GM21576 (cell line): ENCODE results near the gene BDNF.

Experiments used
- ATAC-seq: cut with Tn5 transposase; IDR thresholded peaks from one replicate; pipeline ENCODE4 v1.9.1; 2021; ENCODE audit warnings: mild to moderate bottlenecking, moderate library complexity; ENCODE audit not compliant: unreplicated experiment

The BDNF gene

DNA sequence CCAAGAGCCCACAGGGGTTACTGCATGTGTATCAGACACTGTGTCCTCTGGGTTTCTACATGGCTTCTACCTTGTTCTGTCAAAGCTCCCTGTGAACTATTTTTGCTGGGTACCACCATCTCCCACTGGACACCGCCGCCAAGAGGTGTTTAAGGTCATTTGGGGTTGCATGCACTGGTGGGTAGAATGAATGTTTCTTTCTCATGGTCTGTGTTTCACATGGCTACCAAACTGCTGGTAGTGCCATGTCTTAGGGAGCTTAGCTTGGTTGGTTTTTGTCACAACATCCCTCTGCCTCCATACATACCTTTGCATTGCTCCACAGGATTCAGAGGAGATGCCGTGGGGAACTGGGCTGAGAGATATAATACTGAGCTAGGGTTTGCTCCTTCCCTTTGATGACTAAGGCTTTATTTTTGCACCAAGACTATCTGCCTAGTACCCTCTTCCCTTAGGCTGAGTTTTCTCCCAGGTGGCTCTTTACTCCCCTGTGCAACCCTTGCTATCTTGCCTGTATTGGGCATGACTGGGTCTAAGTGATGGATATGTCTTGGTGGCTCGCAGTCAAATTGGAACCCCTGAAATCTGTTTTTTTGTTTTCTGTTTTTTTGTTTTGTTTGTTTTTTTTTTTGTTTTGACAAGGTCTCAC, 73.2 kb downstream of the BDNF start:
- ATAC-seq: no peak

DNA sequence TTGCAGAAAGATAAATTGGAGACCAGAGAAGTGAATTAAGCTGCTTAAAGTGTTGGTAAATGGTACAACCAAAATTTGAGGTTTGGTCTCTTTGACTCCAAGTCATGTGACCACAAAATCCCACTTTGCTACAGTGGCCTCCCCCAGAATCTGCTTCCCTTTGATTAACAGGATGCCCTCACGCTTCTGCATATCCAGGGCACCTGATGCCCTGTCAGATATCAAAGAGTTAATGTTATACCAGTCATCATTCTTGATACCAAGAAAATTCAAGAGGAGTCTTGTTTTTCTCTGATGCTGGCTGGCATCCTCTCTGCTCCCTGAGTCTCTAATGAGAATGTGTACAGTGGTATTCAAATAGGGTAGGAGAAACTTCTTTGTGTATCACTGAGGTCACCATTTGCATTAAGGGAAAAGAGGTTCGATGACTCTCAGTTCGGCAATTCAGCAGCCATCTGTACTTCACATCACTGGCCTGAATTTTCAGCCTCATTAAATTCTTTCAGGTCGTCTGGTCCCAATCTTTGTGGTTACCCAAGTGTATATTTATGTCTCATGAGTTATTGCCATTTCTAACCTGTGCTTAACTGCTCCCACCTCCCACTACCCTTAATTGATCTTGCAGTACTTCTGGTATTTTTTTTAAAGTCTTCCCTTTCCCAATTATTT, 73.9 kb downstream of the BDNF start:
- no peak for ATAC-seq

DNA sequence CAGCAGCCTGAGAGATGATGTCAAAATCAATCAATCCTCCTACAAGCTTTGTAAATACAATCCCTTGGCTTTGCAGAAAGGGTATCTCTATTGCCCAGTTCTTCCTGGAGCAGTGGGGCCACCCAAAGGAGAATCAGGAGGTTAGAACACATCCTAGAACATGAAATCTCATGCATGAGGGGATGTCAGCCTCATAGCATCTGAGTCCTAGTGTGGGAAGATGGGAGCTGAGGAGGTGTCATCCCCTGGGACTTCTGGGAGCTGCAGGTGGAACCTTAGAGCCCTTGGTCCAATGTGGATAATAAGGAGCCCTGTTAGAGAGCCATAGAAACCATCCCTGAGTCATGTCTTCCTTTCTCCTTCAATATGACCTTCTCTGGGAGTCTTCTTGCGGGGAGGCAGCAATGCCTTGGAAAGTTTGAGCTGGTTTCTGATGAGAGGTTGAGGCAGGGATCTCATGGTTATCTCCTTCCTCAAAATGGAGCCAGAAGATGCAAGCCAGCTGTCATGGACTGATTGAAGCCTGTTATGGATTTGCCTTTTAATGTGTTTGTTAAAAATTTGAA, 74.8 kb downstream of the BDNF start:
- no peak for ATAC-seq

DNA sequence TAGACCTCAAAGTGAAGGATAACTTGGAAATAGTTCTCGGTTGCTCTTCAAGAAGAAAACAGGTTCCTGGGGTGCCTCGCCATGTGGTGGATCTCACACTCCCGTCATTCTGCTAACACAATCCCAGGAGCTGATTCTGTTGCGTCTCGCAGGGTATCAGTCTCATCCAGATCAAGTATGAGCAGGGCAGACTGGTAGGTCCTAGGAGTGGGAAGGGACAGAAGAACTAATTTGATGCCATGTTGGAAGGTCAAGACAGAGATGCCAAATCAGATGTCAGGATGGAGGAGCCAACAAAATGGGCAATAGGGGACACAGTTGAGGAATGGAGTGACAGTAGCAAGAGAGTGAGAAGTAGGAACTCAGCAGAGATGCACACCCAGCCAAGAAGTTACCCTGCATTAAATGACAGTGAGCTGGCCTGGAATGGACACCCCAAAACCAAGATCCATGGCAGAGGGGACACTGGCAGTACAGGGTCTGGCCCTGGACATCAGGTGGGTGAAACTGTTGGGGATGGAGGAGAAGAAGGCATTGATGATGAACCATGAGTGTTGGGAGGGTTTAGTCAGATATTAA, 76.2 kb downstream of the BDNF start:
- ATAC-seq: no peak

DNA sequence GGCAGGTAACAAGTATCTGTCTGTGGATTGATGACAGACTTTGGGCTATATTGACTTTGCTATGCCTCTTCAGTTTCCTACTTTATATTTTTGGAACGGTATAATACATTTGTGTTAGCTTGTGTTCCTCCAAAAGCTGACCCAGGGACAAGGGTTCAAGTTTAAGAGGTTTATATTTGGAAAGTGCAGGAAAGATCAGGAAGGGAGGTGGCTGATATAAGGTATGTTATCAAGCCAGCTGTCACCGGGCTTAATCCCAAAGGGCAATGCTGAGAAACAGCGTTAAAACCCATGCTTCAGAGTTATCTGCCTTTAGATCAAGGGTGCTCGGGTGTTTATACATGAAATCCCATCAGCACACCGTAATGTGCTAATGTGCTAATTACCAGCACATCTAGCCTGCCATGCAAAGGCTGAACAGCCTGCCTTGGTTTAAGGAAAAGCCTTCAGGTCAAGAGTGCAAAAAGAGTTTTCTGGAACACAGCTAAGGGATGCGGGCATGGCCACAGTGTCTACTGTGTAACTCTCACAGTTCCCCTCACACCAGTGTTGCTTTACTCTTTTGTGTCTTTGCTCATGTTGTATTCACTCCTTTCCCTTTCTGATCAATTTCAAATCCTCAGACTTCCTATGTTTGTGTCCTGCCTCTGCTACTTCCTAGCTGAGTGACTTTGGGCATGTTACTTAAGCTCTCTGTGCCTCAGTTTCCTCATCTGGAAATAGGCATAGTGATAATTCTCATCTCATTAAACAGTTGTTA, 77.5 kb downstream of the BDNF start:
- ATAC-seq: no peak

DNA sequence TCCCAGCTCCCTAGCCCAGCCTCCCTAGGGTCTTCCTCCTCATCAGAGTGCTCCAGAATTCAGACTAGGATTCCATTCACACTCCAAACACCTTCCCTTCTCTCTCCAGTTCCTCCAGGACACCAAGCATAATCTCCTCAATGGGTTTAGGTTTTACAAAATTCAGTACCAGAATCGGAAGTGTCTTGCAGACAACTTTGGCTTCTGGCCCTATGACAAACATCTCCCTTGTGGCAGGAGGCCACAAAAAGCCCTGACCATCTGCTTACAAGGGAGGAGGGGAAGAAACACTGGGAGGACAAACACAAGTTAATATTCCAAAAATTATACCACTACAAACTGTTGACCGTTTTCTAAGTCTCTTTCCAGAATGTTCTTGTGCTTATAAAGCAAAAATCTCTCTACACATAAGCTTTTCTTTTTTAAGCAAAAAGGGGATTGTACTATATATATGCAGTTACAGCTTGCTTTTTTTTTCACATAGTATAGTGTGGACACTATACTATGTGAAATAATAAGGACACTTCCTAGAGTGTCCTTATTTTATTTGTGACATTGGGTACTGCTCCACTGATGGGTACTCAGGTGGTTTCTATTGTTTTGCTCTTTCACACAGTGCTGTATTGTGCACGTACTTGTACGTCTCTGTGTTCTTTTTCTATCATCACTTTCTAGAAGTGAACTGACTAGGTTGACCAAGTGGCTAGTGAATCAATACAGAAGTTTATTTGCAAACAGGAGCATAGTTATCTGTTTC, 78.7 kb downstream of the BDNF start:
- no peak for ATAC-seq

DNA sequence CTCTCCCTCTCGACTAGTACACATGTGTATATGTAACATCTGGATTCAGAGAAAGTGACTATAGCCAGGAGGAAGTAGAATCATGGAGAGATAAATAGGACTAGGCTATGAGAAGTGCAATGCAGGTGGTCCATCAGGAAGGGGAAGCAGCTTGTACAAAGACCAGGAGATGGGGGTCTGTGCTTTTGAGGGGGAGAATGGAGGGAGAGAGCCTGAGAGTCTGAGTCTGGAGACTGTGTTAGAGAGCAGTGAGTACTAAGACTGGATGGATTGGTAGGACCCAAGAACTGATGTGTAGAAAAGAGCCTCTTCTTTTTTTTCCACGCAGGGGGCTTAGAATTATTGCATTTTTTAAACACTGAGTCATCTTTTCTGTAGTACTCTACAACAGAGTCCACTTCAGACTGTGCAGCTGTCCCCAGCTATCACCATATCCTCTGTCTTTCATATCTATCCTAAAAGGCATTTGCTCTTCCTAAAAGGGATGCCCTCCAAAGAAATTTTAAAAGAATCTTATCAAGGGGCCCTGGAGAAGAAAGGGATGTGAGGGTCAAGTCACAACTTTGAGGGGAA, 80.4 kb downstream of the BDNF start:
- no peak for ATAC-seq

DNA sequence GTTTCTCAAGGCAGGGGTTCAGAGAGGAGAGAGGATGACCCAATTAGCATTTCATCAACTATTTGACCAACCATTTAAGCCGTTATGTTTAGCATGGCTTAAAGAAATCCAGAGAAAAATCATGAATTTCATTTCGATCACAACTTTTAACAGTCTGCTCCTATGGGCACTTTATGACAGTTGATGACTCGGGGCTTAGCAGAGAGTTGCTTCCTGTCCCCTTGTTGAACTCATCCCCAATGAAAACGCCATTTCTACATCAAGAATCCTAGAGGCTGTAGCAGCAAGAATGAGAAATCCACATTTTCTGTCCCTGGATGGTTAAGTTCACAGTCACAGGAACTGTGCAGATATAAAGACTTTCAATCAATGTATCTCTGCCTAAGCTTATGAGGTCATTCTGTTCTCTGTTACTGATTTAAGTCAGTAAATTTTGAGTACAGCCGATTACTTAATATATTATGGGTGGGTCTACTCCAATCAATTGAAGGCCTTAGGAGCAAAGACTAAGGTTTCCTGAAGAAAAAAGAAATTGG, 81.1 kb downstream of the BDNF start:
- no peak for ATAC-seq

DNA sequence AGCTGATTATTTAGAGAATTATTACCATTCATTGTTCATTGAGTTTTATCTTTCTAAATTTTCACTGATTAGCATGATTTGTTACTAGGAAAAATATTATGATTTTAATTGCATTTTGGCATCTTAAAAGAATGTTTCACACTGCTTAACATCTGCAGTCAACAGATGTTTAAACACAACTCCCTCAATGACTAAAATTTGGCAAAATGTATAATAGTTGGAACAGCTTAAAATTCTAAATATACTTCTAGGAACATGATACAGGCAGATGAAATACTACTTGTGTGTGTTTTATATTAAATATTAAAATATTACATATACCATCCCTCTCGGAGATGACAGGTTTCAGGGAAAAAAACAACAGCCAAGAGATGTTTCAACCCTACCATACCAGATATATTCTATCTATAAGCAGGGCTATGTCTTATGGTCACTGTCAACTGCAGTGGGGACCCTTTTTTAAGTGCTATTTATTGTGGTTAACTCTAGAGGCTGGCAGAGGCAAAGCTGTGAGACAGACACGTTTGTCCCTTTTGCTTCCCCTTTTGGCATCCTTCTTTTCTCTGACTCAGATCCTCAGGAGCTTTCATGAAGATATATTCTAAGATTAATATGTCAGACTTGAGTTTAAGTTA, 81.9 kb downstream of the BDNF start:
- no peak for ATAC-seq

DNA sequence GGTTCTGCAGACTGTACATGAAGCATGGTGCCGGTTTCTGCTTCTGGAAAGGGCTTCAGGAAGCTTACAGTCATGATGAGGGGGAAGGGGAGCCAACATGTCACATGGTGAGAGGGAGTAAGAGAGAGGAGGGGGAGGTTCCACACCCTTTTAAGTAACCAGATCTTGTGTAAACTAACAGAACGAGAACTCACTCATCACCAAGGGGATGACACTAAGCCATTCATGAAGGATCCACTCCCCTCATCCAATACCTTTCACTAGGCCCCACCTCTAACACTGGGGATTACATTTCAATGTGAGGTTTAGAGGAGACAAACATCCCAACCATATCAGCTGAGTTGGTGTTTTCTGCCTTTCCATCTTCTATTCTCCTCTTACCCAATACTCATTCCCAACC, 83.5 kb downstream of the BDNF start:
- ATAC-seq: no peak

DNA sequence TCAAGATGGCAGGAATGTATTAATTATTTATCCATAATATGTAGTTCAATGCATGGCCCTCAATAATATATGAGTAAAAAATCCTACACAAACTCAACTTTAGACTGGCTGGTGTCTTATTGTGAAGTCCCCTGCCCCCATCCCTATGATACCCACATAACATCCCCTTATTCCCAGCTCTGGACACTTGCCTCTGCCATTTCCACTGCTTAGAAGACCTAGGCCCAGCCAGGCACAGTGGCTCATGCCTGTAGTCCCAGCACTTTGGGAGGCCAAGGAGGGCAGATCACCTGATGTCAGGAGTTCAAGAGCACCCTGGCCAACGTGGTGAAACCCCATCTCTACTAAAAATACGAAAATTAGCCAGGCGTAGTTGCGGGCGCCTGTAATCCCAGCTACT, 84.4 kb downstream of the BDNF start:
- no peak for ATAC-seq

DNA sequence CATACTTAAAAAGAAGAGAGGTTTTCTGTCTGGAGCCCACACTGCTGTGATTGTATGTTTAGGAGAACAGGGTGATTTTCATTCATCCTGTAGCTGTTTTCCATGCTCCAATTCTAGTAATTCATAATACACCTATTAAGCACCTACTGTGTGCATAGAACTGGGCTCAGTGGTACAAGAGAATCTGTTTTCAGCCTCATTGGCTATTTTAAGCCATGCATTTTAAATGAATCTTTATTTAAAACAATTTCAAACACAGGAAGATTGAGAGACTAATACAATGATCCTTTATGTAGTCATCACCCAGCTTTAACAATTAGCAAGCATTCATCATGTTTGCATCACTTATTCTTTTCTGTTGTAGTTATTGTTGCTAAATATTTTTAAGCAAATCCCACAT, 86.2 kb downstream of the BDNF start:
- ATAC-seq: no peak

DNA sequence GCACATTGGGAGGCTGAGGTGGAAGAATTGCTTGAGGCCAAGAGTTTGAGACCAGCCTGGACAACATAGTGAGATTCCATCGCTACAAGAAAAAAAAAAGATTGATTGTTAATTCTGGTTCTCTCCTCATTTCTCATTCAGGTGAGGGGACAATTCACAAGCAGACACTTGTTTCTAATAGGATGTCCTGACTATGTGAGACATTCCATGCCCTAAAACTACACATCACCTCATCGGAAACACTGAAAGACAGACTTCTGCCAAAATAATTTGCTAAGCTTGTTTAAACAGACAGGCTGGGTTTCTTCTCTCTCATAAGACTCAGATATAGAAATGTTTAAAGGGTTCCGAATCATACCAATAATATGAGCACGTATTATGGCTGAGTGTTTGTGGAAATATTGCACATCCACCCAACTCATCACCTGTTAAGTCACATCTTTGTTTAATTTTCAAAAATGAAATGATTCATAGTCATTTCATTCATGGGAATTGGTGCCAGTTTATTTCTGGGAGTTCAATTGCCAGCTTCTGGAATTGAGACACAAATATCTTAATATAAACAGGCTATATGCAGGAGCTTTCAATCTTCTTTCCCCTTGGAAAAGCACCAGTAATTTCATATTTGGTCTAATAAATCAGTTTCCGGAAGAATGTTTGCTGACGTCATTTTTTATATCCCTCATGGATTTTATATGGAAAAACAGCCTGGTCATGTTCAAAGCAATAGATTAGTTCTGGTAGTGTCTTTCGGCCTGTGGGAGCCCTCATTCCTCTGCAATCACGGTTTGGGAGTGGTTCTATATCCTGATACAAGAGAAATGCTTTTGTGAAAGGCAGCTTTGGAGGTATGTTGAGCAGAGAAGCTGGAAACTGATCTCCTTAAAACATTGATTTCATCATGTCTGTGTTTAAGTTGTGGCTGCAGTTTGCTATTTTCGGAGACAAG, 87.0 kb downstream of the BDNF start:
- ATAC-seq: no peak

DNA sequence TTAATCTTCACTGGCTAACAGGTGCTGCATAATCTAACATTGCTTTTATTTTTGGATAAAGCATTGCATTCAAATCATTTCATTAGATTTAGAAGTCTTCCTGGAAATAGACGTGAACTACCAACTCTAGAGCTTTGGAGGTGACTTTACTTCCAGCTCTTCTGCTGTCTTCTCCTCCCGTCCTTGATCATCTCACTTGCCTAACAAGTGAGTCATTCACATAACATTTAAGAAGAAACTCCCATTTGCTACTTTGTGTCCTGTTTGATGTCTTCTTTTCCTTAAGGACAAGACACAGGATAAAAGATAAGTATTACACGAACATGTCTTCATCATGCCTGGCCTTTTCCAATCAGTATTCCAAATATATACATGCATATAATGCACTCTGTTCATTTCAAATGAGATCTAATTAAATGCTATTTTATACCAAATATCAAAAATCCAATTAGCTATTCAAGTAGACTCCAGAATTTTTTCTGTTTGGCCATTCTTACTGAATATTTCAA, 88.3 kb downstream of the BDNF start:
- no peak for ATAC-seq

DNA sequence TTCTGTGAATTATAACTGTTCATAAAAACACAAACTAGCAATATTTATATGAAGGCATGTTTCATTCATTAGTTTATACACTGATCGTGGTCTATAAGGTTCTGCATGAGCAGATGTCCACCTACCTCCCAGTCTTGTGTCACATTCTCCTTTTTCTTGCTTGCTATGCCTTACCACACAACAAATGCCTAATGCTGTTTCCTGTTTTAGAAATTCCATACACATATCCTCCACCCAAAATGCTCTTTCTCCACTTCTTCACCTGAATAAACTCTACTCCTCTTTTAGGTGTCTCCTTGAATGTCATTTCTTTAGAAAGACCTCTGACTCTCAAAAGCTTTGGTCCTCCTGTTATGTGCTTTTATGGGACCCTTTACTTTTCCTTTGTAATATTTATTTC, 88.9 kb downstream of the BDNF start:
- ATAC-seq: no peak

DNA sequence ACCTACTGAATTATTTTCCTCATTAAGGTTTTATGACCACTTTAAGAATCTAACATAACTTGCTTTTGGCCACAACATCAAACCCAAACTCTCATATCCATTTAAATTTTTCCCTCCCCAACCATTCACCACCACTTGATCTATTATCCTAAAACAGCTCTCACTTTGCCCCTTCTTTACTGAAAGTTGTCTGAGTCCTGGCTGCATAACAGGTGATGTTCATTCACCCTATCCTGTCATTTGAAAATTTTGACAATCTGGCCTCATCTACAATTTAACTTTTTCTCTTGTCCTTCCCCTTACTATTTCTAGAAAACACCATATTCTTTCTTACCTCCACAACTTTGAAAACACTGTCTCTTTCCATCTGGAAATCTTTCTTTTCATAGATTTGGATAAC, 89.3 kb downstream of the BDNF start:
- ATAC-seq: no peak

DNA sequence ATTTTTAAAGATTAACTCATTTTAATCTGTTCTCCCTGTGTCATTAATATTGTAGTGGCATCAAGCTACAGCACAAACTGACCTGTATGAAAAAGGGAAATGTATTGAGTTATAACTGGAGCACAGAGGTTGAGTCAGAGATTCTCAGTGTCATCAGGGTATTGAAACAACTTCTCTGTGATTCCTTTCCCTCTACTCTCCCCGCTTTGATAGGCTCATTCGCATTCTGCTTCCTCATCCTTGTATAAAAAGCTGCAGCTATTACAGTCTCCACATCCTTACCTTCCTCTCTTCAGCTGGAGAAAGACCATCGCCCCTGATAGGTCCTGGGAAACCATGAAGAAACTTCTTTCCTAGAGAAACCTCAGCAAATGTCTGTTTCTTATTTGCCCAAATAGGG, 90.0 kb downstream of the BDNF start:
- ATAC-seq: no peak

DNA sequence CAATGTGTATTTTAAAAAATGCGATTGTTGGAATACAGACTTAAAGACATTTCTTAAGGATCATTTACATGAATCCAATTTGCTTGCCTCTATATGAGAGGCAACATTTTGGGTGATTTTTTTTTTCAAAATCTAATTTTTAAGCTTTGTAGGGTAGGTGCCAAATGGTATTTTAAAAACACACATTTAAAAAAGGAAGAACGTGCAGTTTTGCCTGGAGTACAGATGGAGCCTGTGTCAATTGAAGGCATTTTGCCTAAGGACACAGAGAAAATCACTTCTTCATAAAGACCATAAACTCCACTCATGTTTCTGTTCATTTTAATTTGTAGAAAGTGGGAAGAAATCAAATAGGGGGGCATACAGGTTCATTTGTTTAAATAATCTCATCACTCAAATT, 91.3 kb downstream of the BDNF start:
- ATAC-seq: no peak
